ENCODE results near the gene KLHL12.

GRCh38 chr1:202919615-202920014, 7.4 kb downstream of the KLHL12 start:
- TF ChIP-seq, protein P1, sequence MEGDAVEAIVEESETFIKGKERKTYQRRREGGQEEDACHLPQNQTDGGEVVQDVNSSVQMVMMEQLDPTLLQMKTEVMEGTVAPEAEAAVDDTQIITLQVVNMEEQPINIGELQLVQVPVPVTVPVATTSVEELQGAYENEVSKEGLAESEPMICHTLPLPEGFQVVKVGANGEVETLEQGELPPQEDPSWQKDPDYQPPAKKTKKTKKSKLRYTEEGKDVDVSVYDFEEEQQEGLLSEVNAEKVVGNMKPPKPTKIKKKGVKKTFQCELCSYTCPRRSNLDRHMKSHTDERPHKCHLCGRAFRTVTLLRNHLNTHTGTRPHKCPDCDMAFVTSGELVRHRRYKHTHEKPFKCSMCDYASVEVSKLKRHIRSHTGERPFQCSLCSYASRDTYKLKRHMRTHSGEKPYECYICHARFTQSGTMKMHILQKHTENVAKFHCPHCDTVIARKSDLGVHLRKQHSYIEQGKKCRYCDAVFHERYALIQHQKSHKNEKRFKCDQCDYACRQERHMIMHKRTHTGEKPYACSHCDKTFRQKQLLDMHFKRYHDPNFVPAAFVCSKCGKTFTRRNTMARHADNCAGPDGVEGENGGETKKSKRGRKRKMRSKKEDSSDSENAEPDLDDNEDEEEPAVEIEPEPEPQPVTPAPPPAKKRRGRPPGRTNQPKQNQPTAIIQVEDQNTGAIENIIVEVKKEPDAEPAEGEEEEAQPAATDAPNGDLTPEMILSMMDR (conservative IDR thresholded peaks at IDR 0.05) = no peak
- TF ChIP-seq ZFX (IDR thresholded peaks at IDR 0.05) = no peak
